ENCODE measurements around the gene MAN2B2. TPM values are rescaled to one million over a fixed set of nuclear protein-coding genes. Genes with fewer than 3 reads are reported as not detected.
A peak's percentile ranks its signal among the peaks of the same experiment; 100 is the strongest.

The MAN2B2 gene
- total and polyA plus RNA-seq, 9 of the 15 experiments (the other 6 are each of a cell fraction or from before 2014, with no cell fraction given): 0.21 to 8.8 (median 3.7) TPM

DNA sequence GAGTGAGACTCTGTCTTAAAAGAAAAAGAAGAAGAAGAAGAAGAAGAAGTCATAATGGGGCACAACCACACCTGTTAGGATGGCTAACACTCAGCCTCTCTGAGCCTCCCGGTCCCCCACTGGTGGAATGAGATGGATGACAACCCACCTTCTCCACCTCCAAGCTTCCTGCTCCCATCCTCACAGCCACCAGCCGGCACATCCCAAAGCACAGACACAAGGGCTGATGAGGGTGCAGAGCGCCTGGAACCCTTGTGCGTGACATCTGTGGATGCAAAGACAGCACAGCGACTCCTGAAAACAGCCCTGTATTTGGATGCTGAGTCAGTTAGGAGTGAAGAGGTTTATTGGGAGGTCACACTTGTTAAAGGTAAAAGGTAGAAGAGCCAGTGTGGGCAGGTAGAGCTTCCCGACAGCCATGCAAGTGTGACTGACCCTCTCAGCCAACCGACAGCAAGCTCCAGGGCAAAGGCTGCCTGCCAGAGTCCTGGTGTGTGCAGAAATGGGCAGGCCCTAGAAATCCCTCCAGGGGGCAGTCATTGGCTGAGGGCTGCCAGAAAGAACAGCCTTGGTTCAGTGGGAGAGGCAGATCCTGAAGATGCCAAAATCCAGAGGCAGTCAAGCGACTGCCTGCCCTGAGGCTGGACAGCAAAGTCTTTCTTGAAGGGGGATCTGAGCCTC lies 26.6 kb upstream of the MAN2B2 start (continued):
- TF ChIP-seq, protein P1, sequence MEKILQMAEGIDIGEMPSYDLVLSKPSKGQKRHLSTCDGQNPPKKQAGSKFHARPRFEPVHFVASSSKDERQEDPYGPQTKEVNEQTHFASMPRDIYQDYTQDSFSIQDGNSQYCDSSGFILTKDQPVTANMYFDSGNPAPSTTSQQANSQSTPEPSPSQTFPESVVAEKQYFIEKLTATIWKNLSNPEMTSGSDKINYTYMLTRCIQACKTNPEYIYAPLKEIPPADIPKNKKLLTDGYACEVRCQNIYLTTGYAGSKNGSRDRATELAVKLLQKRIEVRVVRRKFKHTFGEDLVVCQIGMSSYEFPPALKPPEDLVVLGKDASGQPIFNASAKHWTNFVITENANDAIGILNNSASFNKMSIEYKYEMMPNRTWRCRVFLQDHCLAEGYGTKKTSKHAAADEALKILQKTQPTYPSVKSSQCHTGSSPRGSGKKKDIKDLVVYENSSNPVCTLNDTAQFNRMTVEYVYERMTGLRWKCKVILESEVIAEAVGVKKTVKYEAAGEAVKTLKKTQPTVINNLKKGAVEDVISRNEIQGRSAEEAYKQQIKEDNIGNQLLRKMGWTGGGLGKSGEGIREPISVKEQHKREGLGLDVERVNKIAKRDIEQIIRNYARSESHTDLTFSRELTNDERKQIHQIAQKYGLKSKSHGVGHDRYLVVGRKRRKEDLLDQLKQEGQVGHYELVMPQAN (IDR thresholded peaks at IDR 0.05; ENCODE audit: borderline replicate concordance): no peak
- TF ChIP-seq, protein P2, sequence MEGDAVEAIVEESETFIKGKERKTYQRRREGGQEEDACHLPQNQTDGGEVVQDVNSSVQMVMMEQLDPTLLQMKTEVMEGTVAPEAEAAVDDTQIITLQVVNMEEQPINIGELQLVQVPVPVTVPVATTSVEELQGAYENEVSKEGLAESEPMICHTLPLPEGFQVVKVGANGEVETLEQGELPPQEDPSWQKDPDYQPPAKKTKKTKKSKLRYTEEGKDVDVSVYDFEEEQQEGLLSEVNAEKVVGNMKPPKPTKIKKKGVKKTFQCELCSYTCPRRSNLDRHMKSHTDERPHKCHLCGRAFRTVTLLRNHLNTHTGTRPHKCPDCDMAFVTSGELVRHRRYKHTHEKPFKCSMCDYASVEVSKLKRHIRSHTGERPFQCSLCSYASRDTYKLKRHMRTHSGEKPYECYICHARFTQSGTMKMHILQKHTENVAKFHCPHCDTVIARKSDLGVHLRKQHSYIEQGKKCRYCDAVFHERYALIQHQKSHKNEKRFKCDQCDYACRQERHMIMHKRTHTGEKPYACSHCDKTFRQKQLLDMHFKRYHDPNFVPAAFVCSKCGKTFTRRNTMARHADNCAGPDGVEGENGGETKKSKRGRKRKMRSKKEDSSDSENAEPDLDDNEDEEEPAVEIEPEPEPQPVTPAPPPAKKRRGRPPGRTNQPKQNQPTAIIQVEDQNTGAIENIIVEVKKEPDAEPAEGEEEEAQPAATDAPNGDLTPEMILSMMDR (IDR thresholded peaks at IDR 0.05 in 2 of 3, conservative IDR thresholded peaks at IDR 0.05 in 1 of 3; ENCODE audit: insufficient read depth in 2 of 3, low read depth in 1 of 3, low read length in 3 of 3): peak; percentile 69 to 76 (median 69)
- no peak for TF ChIP-seq POLR3G (IDR thresholded peaks at IDR 0.05; ENCODE audit: extremely low read depth, insufficient read length, insufficient replicate concordance)
- TF ChIP-seq, protein P3, sequence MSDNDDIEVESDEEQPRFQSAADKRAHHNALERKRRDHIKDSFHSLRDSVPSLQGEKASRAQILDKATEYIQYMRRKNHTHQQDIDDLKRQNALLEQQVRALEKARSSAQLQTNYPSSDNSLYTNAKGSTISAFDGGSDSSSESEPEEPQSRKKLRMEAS (CRISPR knock-in tag; IDR thresholded peaks at IDR 0.05): no peak
- TF ChIP-seq ZNF274 (IDR thresholded peaks at IDR 0.05; ENCODE audit: borderline replicate concordance, low read depth, low read length): no peak
- TF ChIP-seq, protein P4, sequence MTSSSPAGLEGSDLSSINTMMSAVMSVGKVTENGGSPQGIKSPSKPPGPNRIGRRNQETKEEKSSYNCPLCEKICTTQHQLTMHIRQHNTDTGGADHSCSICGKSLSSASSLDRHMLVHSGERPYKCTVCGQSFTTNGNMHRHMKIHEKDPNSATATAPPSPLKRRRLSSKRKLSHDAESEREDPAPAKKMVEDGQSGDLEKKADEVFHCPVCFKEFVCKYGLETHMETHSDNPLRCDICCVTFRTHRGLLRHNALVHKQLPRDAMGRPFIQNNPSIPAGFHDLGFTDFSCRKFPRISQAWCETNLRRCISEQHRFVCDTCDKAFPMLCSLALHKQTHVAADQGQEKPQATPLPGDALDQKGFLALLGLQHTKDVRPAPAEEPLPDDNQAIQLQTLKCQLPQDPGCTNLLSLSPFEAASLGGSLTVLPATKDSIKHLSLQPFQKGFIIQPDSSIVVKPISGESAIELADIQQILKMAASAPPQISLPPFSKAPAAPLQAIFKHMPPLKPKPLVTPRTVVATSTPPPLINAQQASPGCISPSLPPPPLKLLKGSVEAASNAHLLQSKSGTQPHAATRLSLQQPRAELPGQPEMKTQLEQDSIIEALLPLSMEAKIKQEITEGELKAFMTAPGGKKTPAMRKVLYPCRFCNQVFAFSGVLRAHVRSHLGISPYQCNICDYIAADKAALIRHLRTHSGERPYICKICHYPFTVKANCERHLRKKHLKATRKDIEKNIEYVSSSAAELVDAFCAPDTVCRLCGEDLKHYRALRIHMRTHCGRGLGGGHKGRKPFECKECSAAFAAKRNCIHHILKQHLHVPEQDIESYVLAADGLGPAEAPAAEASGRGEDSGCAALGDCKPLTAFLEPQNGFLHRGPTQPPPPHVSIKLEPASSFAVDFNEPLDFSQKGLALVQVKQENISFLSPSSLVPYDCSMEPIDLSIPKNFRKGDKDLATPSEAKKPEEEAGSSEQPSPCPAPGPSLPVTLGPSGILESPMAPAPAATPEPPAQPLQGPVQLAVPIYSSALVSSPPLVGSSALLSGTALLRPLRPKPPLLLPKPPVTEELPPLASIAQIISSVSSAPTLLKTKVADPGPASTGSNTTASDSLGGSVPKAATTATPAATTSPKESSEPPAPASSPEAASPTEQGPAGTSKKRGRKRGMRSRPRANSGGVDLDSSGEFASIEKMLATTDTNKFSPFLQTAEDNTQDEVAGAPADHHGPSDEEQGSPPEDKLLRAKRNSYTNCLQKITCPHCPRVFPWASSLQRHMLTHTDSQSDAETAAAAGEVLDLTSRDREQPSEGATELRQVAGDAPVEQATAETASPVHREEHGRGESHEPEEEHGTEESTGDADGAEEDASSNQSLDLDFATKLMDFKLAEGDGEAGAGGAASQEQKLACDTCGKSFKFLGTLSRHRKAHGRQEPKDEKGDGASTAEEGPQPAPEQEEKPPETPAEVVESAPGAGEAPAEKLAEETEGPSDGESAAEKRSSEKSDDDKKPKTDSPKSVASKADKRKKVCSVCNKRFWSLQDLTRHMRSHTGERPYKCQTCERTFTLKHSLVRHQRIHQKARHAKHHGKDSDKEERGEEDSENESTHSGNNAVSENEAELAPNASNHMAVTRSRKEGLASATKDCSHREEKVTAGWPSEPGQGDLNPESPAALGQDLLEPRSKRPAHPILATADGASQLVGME (CRISPR knock-in tag; IDR thresholded peaks at IDR 0.05): no peak
- peak; percentile 55; the same call in 1 of the 2 replicates for TF ChIP-seq STAG1 (CRISPR knock-in tag; IDR thresholded peaks at IDR 0.05; ENCODE audit: borderline replicate concordance)
- TF ChIP-seq, protein P5, sequence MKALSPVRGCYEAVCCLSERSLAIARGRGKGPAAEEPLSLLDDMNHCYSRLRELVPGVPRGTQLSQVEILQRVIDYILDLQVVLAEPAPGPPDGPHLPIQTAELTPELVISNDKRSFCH (CRISPR knock-in tag; IDR thresholded peaks at IDR 0.05): no peak
- TF ChIP-seq, protein P5 (tag; IDR thresholded peaks at IDR 0.05): no peak
- no peak for TF ChIP-seq BCL6 (CRISPR knock-in tag; IDR thresholded peaks at IDR 0.05)
- TF ChIP-seq, protein P6, sequence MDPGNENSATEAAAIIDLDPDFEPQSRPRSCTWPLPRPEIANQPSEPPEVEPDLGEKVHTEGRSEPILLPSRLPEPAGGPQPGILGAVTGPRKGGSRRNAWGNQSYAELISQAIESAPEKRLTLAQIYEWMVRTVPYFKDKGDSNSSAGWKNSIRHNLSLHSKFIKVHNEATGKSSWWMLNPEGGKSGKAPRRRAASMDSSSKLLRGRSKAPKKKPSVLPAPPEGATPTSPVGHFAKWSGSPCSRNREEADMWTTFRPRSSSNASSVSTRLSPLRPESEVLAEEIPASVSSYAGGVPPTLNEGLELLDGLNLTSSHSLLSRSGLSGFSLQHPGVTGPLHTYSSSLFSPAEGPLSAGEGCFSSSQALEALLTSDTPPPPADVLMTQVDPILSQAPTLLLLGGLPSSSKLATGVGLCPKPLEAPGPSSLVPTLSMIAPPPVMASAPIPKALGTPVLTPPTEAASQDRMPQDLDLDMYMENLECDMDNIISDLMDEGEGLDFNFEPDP (CRISPR knock-in tag; IDR thresholded peaks at IDR 0.05): no peak
- TF ChIP-seq, protein P7, sequence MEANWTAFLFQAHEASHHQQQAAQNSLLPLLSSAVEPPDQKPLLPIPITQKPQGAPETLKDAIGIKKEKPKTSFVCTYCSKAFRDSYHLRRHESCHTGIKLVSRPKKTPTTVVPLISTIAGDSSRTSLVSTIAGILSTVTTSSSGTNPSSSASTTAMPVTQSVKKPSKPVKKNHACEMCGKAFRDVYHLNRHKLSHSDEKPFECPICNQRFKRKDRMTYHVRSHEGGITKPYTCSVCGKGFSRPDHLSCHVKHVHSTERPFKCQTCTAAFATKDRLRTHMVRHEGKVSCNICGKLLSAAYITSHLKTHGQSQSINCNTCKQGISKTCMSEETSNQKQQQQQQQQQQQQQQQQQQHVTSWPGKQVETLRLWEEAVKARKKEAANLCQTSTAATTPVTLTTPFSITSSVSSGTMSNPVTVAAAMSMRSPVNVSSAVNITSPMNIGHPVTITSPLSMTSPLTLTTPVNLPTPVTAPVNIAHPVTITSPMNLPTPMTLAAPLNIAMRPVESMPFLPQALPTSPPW (CRISPR knock-in tag; IDR thresholded peaks at IDR 0.05): no peak

All from K562 (cell line).